ENCODE measurements around the gene CD180.
A peak's percentile ranks its signal among the peaks of the same experiment; 100 is the strongest.

Gene CD180

GRCh38 chr5:67190410-67190809, 6.2 kb downstream of the CD180 start:
- peaks cover 4% of the 10 kb centered on the region for H3K36me3 Mint-ChIP-seq (ENCODE audit: low read depth)
- H3K27me3 Mint-ChIP-seq (ENCODE audit: low read depth) = no peaks in the 10 kb centered on the region
- peaks cover 22% of the 10 kb centered on the region for H3K4me1 Mint-ChIP-seq
- H3K4me3 Mint-ChIP-seq = no peak overlapping the region
- peaks cover 2% of the 10 kb centered on the region for H3K9me3 Mint-ChIP-seq
- peak overlapping the region; percentile 14 to 88 (median 83) for H3K27ac Mint-ChIP-seq
- no peak for TF ChIP-seq CTCF (IDR thresholded peaks at IDR 0.05; ENCODE audit: unreplicated experiment in 3 of 3)

- Mint-ChIP-seq H3K4me1 (peaks cover 22% of the 10 kb centered on the region), H3K36me3 (ENCODE audit: low read depth) (peaks cover 8% of the 10 kb centered on the region), H3K4me3 (no peak overlapping the region), H3K27ac (peak overlapping the region in 2 of 3 experiments; percentile 1 to 88), H3K27me3 (ENCODE audit: low read depth) (no peaks in the 10 kb centered on the region), H3K9me3 (peaks cover 2% of the 10 kb centered on the region)
- no peak for TF ChIP-seq CTCF (IDR thresholded peaks at IDR 0.05; ENCODE audit: unreplicated experiment in 3 of 3)
Measured at GRCh38 chr5:67189931-67190330, 6.7 kb downstream of the CD180 start.

- Mint-ChIP-seq H3K4me3 (no peak overlapping the region), H3K27me3 (ENCODE audit: low read depth) (no peaks in the 10 kb centered on the region), H3K9me3 (peaks cover 2% of the 10 kb centered on the region), H3K4me1 (peaks cover 22% of the 10 kb centered on the region), H3K36me3 (ENCODE audit: low read depth) (peaks cover 8% of the 10 kb centered on the region), H3K27ac (peak overlapping the region in 1 of 3 experiments; percentile 26)
- TF ChIP-seq CTCF (IDR thresholded peaks at IDR 0.05; ENCODE audit: unreplicated experiment in 3 of 3) = no peak
Measured at GRCh38 chr5:67189079-67189354, 7.6 kb downstream of the CD180 start.

GRCh38 chr5:67188274-67189078, 8.1 kb downstream of the CD180 start:
- H3K27me3 Mint-ChIP-seq (ENCODE audit: low read depth) = no peaks in the 10 kb centered on the region
- peaks cover 2% of the 10 kb centered on the region for H3K9me3 Mint-ChIP-seq
- no peak for TF ChIP-seq CTCF (IDR thresholded peaks at IDR 0.05; ENCODE audit: unreplicated experiment in 3 of 3)
- H3K27ac Mint-ChIP-seq = peak overlapping the region in 1 of 3 experiments; percentile 26
- peaks cover 8% of the 10 kb centered on the region for H3K36me3 Mint-ChIP-seq (ENCODE audit: low read depth)
- H3K4me3 Mint-ChIP-seq = no peak overlapping the region
- H3K4me1 Mint-ChIP-seq = peaks cover 18% of the 10 kb centered on the region

- Mint-ChIP-seq H3K27ac (no peak overlapping the region), H3K4me3 (no peak overlapping the region), H3K9me3 (peaks cover 2% of the 10 kb centered on the region), H3K27me3 (ENCODE audit: low read depth) (no peaks in the 10 kb centered on the region), H3K4me1 (peaks cover 21% of the 10 kb centered on the region), H3K36me3 (ENCODE audit: low read depth) (peaks cover 8% of the 10 kb centered on the region)
- TF ChIP-seq CTCF (IDR thresholded peaks at IDR 0.05; ENCODE audit: unreplicated experiment in 3 of 3) = no peak
Measured at GRCh38 chr5:67187006-67187715, 9.4 kb downstream of the CD180 start.

Measured in nephron (organoid).